GM18511 (cell line): ENCODE measurements around the gene RABGGTA.
"Not testable (repeated sequence)": the region's sequence is repeated elsewhere in the genome, so short reads cannot be mapped to it uniquely, and the experiment has no call there.

Experiments
- ATAC-seq: cut with Tn5 transposase; IDR thresholded peaks from one replicate; pipeline ENCODE4 v1.9.1; 2021; ENCODE audit warnings: mild to moderate bottlenecking, moderate library complexity; ENCODE audit not compliant: unreplicated experiment

Gene RABGGTA

DNA sequence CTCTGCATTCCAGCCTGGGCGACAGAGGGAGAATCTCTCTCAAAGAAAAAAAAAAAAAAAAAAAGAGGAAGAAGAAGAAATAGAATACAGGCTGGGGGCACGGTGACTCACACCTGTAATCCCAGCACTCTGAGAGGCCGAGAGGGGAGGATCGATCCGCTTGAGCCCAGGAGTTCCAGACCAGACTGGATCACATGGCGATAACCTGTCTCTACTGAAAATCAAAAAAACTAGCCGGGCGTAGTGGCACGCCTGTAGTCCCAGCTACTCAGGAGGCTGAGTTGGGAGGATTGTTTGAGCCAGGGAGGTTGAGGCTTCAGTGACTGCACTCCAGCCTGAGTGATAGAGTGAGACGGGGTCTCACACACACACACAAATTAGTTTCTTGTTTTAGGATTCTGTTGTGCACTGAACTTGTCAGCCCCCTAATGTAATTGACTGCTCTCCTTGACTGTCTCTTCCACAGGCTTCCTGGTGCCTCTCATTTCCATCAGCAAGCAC lies 28.0 kb downstream of the RABGGTA start:
- ATAC-seq = no peak

DNA sequence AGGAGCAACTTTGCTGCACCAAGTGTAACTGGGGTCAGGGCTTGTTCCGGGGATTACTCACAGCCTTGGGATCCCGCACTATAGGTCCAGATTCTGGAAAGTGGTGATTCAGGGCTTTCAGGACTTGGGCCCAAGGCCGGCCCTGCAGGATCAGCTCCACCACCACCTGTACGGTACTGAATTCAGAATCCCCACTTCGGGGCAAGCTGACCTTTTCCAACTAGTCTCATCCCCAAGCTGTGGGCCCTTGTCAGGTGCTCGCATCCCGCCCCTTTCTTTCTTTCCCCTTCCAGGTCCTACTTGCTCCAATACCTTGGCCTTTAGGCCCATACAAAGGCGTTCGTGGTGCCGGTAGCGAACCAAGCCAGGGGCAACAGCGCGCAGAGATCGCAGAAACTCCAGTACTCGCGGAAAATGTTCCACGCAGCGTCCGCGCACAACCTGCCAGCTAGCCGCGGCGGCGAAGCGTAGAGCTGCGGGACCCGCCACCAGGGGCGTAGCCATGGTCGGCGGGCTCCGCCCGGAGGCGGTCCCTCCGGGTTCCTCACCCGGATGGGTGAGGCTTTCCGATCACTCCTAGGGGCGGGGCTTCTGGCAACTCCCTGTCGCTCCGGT lies 29.5 kb downstream of the RABGGTA start:
- ATAC-seq = peak; percentile 85

- no peak for ATAC-seq
Measured at GRCh38 chr14:24240110-24240918, 31.1 kb downstream of the RABGGTA start.

DNA sequence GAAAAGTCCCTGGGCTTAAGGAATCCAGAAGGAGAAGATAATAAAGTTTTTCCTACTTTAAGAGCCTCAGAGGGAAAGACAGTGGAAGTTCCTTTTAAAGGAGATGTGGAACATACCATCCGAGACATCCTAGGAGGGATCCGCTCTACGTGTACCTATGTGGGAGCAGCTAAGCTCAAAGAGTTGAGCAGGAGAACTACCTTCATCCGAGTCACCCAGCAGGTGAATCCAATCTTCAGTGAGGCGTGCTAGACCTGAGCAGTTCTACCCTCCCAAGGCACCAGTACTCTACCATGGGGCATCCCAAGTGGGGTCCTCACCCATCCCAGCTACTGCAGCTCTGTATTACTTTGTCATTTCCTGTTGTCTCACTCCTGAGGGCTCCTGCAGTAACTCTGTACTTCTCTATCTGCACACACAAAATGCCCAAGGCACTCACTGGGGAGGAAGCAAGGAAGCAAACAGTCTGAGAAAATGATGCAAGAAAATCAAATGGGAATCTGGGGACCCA lies 32.8 kb downstream of the RABGGTA start:
- ATAC-seq = no peak

GRCh38 chr14:24238123-24238522 lies 33.3 kb downstream of the RABGGTA start:
- ATAC-seq = no peak

DNA sequence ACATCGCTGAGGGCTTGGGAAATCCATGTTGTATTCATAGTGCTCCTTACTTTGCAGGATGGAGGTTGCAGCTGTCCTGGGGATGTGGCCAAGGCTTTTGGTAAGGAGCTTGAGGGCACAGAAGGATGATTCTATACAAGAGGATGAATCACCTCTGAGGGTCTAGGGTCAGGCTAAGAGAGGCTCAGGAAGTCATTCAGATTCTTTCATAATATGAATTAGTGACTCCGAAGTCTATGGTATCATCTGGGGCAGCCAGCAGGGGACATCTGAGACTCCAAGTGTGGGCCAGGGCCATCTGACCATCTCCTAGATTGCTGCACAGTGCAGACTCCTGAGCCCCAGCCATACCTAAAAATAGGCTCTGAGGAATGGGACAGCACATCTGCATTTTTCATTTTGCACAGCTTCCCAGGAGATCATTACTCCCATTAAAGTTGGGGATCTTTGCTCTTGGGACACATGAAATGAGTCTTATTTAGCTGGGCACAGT lies 33.9 kb downstream of the RABGGTA start:
- ATAC-seq = no peak

DNA sequence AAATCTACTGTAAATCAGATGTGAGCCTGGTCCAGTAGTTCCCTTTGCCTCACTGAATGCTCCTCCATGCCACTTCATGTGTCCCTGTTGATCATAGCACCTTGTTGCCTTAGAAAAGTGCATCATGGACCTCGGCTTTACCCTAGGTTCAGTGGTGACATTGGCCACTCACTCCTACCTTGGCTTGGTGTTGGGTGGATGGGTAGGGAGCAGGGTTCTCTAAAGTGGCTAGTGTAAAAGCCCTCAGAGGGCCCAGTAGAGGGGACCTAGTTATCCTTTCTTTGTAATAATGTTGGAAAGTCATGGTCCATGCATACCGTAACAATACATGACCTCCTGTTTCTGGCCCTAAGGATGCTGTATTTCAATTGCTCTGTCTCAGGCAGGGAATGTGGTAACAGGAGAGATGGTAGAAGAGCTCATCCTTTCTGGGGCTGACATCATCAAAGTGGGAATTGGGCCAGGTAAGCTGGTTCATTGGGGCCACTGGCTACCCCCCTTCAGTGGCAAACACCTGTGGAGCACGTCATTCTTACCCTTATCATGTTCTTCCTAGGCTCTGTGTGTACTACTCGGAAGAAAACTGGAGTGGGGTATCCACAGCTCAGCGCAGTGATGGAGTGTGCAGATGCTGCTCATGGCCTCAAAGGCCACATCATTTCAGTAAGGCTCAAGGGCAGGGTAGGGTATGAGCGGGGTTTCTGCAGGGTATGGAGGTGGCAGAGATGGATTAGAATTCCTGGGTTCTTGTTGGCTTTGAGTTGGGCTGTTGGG lies 34.5 kb downstream of the RABGGTA start:
- ATAC-seq = no peak

DNA sequence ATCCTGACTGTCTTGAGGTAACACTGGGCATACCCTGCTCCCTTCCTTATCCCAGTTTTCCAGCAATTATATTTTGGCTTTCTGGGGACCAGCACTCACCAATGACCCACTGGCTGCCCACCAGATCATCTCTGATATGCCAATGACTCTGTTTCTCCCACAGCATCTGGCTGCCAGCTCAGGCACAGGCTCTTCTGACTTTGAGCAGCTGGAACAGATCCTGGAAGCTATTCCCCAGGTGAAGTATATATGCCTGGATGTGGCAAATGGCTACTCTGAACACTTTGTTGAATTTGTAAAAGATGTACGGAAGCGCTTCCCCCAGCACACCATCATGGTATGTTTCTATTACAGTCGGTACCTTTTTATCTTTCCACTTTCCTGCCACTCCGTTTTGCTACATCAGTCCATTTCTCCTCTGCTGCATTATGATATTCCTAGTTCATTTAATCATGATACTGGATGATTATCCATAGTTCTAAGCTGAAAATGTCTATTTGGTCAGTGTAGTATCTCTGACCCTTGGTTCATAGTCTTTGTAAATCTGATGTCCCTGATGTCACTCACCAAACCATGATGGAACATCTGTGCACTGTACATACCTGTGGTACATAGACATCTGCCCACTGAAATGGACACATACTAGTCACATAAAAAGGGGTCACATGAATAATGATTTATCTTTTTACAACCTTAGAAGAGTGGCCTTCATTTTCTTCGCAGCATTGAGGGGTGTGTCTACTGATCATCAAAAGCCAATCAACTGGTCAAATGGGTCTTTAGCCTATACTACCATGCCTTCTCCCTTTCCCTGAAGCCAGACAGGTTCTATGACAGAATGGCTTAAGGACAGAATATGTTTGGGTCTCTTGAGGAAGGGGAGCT lies 35.4 kb downstream of the RABGGTA start:
- no peak for ATAC-seq

DNA sequence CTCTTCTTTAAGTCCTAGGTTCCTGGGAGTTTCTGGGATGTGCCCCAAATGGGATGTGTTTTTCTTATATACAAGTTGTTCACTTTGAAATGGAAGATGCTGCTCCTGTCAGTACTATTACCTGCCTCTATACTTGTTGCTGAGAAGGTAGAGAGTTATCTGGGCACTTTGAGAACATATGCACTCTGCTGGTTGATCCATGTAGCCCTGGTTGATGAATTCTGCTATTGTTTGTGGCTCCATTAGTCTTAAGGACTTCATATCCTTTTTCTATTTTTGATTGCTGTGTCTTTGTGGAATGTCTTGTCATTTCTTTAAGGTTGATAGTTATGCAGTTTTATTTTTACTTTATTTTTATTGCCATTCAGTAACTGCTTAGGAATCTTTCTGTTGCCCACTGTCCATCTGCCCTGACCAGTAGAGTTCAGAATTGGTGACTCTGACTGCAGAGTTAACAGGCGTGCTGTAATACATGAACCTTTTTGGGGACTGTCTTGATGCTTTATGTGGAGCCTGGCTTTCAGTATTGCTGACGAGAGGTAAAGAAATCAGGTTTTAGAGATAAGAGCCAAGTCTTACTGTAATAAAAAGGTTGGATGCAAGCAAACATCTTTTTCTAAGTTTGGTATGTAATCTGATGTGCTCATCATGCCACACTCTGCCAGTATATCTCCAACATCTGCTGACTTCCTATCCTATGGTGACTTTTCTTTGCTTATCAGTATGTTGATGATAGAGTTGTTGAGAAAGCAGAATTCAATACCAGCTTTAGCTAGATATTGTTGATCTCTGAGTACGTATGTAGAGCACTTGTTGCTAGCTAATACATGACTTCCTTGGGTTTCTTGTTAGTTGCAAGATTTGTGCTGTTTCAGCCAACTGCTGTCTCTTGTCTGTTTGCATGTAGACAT lies 37.0 kb downstream of the RABGGTA start:
- ATAC-seq = no peak

- ATAC-seq = no peak
Measured at GRCh38 chr14:24233538-24233866, 37.9 kb downstream of the RABGGTA start.

DNA sequence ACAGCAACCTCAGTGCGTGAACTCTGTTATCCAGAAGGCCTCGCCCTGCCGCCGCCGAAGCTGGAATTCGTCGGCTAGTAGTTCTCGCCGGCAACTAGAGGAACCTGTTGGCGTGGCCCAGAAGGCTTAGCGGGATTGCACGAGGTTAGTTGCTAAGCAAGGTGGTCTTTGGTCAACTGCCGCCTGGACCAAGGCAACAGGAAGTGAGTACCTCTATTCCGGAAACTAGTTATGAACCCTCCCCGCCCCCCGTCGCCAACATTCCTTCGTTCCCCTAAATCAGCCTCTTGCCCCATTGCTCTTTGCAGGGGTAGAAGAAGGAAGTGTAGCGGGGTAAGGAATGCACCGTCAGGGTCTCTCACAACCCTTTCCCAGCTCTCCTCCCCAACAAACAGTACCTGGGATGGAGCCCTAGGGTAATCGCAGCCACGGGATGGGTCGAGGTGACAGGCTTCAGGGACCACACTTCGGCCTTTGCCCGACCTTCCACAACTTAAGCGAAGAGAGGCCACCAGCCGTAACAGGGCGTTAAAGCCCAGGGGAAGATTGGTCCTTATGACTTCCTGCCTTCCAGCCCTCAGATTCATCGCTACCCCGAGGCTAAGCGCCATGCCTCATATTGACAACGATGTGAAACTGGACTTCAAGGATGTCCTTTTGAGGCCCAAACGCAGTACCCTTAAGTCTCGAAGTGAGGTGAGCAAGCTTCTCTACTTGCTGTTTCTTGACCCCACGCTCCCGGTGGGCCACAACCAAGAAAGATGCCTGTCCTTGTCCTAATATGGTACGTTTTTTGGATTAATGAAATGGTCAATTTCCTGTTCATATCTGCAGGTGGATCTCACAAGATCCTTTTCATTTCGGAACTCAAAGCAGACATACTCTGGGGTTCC lies 38.5 kb downstream of the RABGGTA start, which contains the start of gene GMPR2:
Gene GMPR2, plus strand, starts transcription at position 285 of the 893 bp plus-strand sequence. Its CDS starts 325 bp downstream, at position 610.
- ATAC-seq = peak; percentile 71

GRCh38 chr14:24232121-24232644 lies 39.2 kb downstream of the RABGGTA start, which contains the start of gene NEDD8:
Gene NEDD8, minus strand, starts transcription at chr14:24232367. Its CDS starts 100 bp downstream, at chr14:24232267.
- peak; percentile 82 for ATAC-seq

DNA sequence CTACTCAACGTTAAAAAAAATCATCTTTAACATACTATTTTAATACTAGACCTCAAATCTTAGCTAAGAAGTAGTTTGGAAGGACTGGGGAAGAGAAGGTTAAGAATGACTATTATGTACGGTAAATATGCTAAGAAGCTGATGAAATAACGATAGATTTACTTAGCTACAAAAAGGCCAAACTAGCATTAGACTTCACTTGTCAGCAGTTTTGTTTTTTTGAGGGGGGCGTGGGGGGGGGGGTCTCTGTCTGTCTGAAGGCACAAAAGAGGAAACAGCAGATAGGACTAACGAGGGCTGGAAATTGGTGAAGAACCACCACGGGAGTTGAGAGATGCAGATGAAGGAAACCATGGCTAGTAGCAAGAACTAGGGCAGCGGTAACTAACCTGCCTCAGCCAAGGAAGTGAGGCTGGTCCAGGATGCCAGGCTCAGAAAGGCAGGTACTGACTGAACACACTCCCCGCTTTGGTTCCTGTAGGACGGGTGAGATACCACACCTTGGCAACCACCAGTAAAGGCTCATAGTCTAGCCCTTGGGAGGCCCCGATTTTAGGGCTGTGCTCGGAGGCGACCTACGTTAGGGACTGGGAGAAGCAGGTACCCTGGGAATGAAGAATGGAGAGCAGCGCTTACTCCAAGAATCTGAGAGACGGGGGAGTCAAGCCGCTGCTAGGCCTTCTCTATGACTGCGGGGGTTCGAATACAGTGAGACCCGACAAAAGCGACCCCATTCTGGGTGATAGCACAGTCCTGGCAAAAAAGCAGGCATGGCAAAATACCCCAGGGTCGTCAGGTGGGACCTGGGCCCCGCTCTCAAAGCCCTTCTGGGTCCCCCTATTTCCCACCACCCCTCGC lies 39.9 kb downstream of the RABGGTA start:
- ATAC-seq = peak; percentile 17

DNA sequence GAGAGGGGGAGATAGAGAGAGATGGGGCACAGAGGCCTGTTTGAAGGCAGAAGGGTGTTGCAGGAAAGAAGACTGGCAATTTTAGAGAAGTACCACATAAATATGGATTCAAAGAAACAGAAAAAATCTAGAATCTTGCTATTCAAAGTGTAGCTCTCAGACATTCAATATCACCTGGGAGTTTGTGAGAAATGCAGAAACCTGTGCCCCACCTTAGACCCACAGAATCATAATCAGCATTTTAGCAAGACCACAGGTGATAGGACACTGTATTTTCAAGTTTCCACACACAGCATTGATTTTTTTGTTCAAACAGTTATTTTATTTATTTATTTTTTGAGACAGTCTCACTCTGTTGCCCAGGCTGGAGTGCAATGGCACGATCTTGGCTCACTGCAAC lies 42.5 kb downstream of the RABGGTA start:
- ATAC-seq = no peak

DNA sequence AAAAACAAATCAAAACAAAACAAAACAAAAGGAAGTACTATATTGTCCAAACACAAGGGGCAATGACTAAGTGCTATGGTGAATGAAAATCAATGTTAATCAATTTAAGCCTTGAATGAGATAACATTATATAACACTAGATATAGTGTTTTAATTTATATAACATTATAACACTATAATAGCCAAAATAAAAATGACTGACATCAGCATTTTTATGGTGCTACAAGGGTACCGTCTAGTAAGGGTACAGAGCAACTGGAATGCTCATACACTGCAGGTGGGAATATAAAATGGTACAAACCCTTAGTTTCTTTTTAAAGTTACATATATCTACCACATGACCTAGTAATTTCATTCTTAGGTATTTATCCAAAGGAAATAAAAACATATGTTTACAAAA lies 44.9 kb downstream of the RABGGTA start:
- ATAC-seq = no peak

DNA sequence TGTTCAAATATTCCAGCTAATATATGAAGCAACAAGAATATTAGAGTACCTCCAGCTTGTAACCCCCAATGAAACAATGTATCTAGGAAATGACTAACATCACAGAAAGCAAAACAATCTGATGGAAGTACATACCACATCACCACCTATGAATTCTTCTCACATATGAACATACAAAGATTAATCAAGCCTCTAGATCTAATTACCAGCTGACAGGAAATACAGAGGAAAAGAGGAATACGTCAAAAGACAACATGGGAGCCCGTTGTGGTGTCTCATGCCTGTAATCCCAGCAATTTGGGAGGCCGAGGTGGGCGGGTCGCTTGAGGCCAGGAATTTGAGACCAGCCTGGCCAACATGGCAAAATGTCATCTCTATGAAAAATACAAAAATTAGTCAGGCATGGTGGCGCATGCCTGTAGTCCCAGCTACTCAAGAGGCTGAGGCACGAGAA lies 46.8 kb downstream of the RABGGTA start:
- ATAC-seq = no peak

DNA sequence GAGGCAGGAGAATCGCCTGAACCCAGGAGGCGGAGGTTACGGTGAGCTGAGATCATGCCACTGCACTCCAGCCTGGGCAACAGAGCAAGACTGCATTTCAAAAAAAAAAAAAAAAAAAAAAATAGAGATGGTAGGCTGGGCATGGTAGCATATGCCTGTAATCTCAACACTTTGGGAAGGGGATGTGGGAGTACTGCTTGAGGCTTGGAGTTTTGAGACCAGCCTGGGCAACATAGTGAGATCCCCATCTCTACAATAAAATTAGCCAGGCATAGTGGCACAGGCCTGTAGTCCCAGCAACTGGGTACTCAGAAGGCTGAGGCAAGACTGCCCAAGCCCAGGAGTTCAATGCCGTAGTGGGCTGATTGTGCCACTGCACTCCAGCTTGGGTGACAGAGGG lies 48.4 kb downstream of the RABGGTA start:
- not testable (repeated sequence) for ATAC-seq
